CD14-positive monocyte (primary cell): ENCODE results near the gene CNOT3. TPM values are rescaled to one million over a fixed set of nuclear protein-coding genes. Genes with fewer than 3 reads are reported as not detected.

Experiments used
- DNase-seq, 3 donors: peaks; one replicate each; pipeline ENCODE4 v3.0.0-alpha.2; 2011 to 2022
- H2AFZ ChIP-seq: 2 replicates; pipeline ENCODE4 v1.6.0; 2012; ENCODE audit warnings: mild to moderate bottlenecking, low read depth, low read length, inconsistent platforms; ENCODE audit not compliant: insufficient read depth, poor library complexity, severe bottlenecking
- H3K27ac ChIP-seq, 2 donors: 1 replicate in 1 of 2; 2 replicates in 1 of 2; pipeline ENCODE4 v1.5.1; 2012 to 2013; ENCODE audit warnings: low read length in 2 of 2, control low read depth in 1 of 2, inconsistent platforms in 1 of 2, low read depth in 1 of 2, mild to moderate bottlenecking in 1 of 2
- H3K27me3 ChIP-seq, 2 donors: one replicate each; pipeline versions ENCODE4 v1.6.0 to v1.6.1; 2011 to 2013; ENCODE audit warnings: low read length in 2 of 2; ENCODE audit not compliant: control insufficient read depth in 2 of 2, insufficient read depth in 2 of 2
- H3K36me3 ChIP-seq, 2 donors: replicated peaks in 1 of 2; 1 replicate in 1 of 2; 2 replicates in 1 of 2; pipeline versions ENCODE4 v1.5.1 to v1.6.1; 2012 to 2013; ENCODE audit warnings: low read length in 2 of 2, control low read depth in 1 of 2, inconsistent platforms in 1 of 2, mild to moderate bottlenecking in 1 of 2; ENCODE audit not compliant: insufficient read depth in 2 of 2, control insufficient read depth in 1 of 2
- H3K4me1 ChIP-seq, 2 donors: 1 replicate in 1 of 2; 2 replicates in 1 of 2; pipeline versions ENCODE4 v1.5.1 to v1.6.1; 2012 to 2013; ENCODE audit warnings: low read length in 2 of 2, control low read depth in 1 of 2, inconsistent platforms in 1 of 2, mild to moderate bottlenecking in 1 of 2, moderate library complexity in 1 of 2; ENCODE audit not compliant: insufficient read depth in 2 of 2, control insufficient read depth in 1 of 2
- H3K4me2 ChIP-seq: replicated peaks from 2 replicates; pipeline ENCODE3; 2012; ENCODE audit warnings: low read length, moderate library complexity, mild to moderate bottlenecking; ENCODE audit not compliant: poor library complexity, severe bottlenecking; ENCODE audit errors: extremely low read depth
- H3K4me3 ChIP-seq, 3 experiments: fragments of 200-600 bp in 1 of 3; sonication (generic) in 1 of 3; replicated peaks in 1 of 3; 1 replicate in 2 of 3; 2 replicates in 1 of 3; pipeline ENCODE4 v1.5.1; 2011 to 2013; ENCODE audit warnings: low read length in 3 of 3, mild to moderate bottlenecking in 3 of 3, control low read depth in 2 of 3, low read depth in 2 of 3, inconsistent platforms in 1 of 3, moderate library complexity in 1 of 3
- H3K79me2 ChIP-seq: 2 replicates; pipeline ENCODE4 v1.6.0; 2012; ENCODE audit warnings: mild to moderate bottlenecking, control low read depth, inconsistent platforms, low read length, moderate library complexity; ENCODE audit not compliant: insufficient read depth
- H3K9ac ChIP-seq: 2 replicates; pipeline ENCODE4 v1.6.0; 2017; ENCODE audit warnings: low read length, mild to moderate bottlenecking; ENCODE audit not compliant: insufficient read depth, poor library complexity, severe bottlenecking
- H3K9me3 ChIP-seq, 2 donors: replicated peaks in 1 of 2; 1 replicate in 1 of 2; 2 replicates in 1 of 2; pipeline versions ENCODE4 v1.5.1 to v1.6.1; 2012 to 2013; ENCODE audit warnings: low read length in 2 of 2, control low read depth in 1 of 2; ENCODE audit not compliant: control insufficient read depth in 1 of 2, insufficient read depth in 1 of 2
- H4K20me1 ChIP-seq: 2 replicates; pipeline ENCODE4 v1.6.0; 2012; ENCODE audit warnings: mild to moderate bottlenecking, low read length, control low read depth, moderate library complexity; ENCODE audit not compliant: insufficient read depth
- H3K27ac Mint-ChIP-seq, 7 donors: one replicate each; pipeline ENCODE4 v1.8.0; 2020; ENCODE audit warnings: mild to moderate bottlenecking in 7 of 7, mixed read lengths in 7 of 7, moderate library complexity in 6 of 7, inconsistent platforms in 2 of 7
- H3K27me3 Mint-ChIP-seq, 3 donors: one replicate each; pipeline ENCODE4 v1.8.0; 2021 to 2022; ENCODE audit warnings: low read depth in 3 of 3, mild to moderate bottlenecking in 3 of 3, mixed read lengths in 3 of 3, moderate library complexity in 3 of 3, inconsistent platforms in 1 of 3
- H3K36me3 Mint-ChIP-seq, 2 donors: one replicate each; pipeline ENCODE4 v1.8.0; 2020; ENCODE audit warnings: mixed read lengths in 2 of 2, inconsistent platforms in 1 of 2, mild to moderate bottlenecking in 1 of 2
- H3K4me1 Mint-ChIP-seq: one replicate; pipeline ENCODE4 v1.8.0; 2020; ENCODE audit warnings: mild to moderate bottlenecking, mixed read lengths
- H3K4me3 Mint-ChIP-seq, 2 donors: one replicate each; pipeline ENCODE4 v1.8.0; 2020; ENCODE audit warnings: mild to moderate bottlenecking in 2 of 2, mixed read lengths in 2 of 2, moderate library complexity in 1 of 2
- H3K9me3 Mint-ChIP-seq, 7 donors: one replicate each; pipeline ENCODE4 v1.8.0; 2020 to 2022; ENCODE audit warnings: mixed read lengths in 7 of 7, mild to moderate bottlenecking in 6 of 7, moderate library complexity in 6 of 7, inconsistent platforms in 2 of 7
- WGBS: methylation state at CpG from one replicate; pipeline ENCODE4 v1.1.5; 2013; ENCODE audit warnings: missing lambda C conversion rate; ENCODE audit not compliant: insufficient coverage; 5-methylcytosine and 5-hydroxymethylcytosine counted together
- intact Hi-C, 2 donors: fragments of 100-400 bp; cut with micrococcal nuclease; formaldehyde crosslinking; loops; one replicate each; pipeline versions ENCODE4 v1.15.0 to v1.15.1; 2023
- polyA plus RNA-seq, 3 donors: library from polyadenylated mRNA; depleted of rRNA in 1 of 3; unstranded in 2 of 3; stranded (reverse) in 1 of 3; fragments of 300-500 nt in 2 of 3; fragments of >200 nt in 1 of 3; fragmentation: Illumina TruSeq in 2 of 3; gene quantifications; 1 replicate in 2 of 3; 2 replicates in 1 of 3; pipeline ENCODE4 v1.2.3, GENCODE V29; 2012 to 2021
- TF ChIP-seq, protein P1 (sequence below): fragments of 200-600 bp; IDR thresholded peaks from one replicate; pipeline ENCODE4 v1.8.0; 2022; ENCODE audit warnings: antibody characterized with exemption, mild to moderate bottlenecking

The CNOT3 gene
- polyA plus RNA-seq, 3 donors: 3.0 to 22.5 (median 4.2) TPM

DNA sequence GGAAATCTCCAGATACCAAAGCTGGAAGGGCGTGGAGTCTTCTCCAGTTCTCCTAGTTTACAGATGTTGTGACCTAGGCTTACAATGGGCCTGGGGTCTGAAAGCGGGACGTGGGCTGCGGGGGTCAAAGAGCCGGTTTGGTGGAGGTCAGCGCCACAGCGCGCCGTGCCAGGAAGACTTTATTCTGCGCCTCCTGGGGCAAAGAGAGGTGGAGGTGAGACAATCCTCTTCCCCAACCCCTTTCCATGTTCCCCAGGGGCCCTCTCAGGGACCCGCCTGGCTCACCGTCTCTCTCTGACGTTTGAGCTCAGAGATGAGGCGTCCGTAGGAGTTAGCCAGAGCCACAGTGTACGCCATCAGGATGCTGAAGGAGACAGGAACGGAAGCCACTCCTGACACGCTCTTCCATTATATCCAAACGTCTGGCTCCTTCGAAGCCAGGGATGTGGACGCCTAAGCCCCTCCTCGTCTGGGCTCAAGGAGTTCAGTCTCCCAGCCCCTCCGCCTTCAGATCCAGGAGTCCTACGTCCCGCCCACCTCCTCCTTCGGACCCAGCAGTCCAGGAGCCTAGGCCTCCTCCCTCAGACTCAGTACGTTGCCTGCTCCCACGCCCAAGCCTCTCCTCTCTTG, 22.7 kb downstream of the CNOT3 start:
- H3K9ac ChIP-seq: peak overlapping the region; percentile 62
- peak overlapping the region; percentile 95 for H3K4me2 ChIP-seq
- peak overlapping the region; percentile 78 to 87 for H3K27ac ChIP-seq
- DNase-seq: no peak
- H3K27me3 ChIP-seq: peaks cover 0 to 8% of the 10 kb centered on the region in 2 donors
- peaks cover 40% of the 10 kb centered on the region for H4K20me1 ChIP-seq
- no peaks in the 10 kb centered on the region for H3K9me3 ChIP-seq
- H3K4me3 Mint-ChIP-seq: peak overlapping the region; percentile 88 to 91
- 9% methylated on average over 15 of the region's 28 CpGs for WGBS
- peaks cover 64% of the 10 kb centered on the region for H3K4me1 Mint-ChIP-seq
- peak overlapping the region; percentile 92 to 99 (median 96) for H3K27ac Mint-ChIP-seq
- peaks cover 48% of the 10 kb centered on the region for H3K79me2 ChIP-seq
- H3K4me1 ChIP-seq: peaks cover 60 to 69% of the 10 kb centered on the region in 2 donors
- H2AFZ ChIP-seq: peak overlapping the region; percentile 84
- H3K36me3 Mint-ChIP-seq: peaks cover 22 to 29% of the 10 kb centered on the region in 2 donors
- intact Hi-C loops: no loop called here
- peaks cover 27 to 29% of the 10 kb centered on the region in 2 donors for H3K36me3 ChIP-seq
- TF ChIP-seq, protein P1, sequence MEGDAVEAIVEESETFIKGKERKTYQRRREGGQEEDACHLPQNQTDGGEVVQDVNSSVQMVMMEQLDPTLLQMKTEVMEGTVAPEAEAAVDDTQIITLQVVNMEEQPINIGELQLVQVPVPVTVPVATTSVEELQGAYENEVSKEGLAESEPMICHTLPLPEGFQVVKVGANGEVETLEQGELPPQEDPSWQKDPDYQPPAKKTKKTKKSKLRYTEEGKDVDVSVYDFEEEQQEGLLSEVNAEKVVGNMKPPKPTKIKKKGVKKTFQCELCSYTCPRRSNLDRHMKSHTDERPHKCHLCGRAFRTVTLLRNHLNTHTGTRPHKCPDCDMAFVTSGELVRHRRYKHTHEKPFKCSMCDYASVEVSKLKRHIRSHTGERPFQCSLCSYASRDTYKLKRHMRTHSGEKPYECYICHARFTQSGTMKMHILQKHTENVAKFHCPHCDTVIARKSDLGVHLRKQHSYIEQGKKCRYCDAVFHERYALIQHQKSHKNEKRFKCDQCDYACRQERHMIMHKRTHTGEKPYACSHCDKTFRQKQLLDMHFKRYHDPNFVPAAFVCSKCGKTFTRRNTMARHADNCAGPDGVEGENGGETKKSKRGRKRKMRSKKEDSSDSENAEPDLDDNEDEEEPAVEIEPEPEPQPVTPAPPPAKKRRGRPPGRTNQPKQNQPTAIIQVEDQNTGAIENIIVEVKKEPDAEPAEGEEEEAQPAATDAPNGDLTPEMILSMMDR: no peak
- peaks cover 0 to 17% (median 14%) of the 10 kb centered on the region in 3 donors for H3K27me3 Mint-ChIP-seq
- peak overlapping the region; percentile 37 to 94 (median 39) for H3K4me3 ChIP-seq
- H3K9me3 Mint-ChIP-seq: peaks cover 0 to 6% (median 0%) of the 10 kb centered on the region in 7 donors

DNA sequence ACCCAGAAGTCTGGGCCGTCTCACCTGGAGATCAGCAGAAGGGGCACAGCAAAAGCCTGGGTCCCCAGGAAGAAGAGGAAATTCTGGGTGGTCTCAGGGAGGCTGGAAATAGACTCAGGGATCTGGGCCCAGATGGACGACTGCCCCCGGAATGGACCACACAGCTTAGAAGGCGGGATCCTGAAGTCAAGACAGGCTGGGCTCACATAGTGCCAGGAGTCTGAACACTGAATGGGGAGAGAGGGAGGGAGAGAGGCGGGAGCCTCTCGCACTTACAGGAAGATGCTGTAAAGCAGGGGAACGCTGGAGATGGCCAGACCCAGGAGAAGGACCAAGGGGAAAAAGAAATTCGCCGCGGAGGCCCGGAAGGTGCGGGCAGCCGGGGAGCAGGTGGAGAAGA, 23.3 kb downstream of the CNOT3 start:
- Histone ChIP-seq H2AFZ (no peak overlapping the region), H3K79me2 (peaks cover 46% of the 10 kb centered on the region), H3K27me3 (peaks cover 0 to 8% of the 10 kb centered on the region in 2 donors), H4K20me1 (peaks cover 35% of the 10 kb centered on the region), H3K4me1 (peaks cover 60 to 70% of the 10 kb centered on the region in 2 donors), H3K36me3 (peaks cover 22 to 23% of the 10 kb centered on the region in 2 donors), H3K4me3 (peak overlapping the region in 1 of 3 experiments; percentile 94), H3K4me2 (peak overlapping the region; percentile 95), H3K27ac (peak overlapping the region in 1 of 2 donors; percentile 87), H3K9me3 (no peaks in the 10 kb centered on the region), H3K9ac (no peak overlapping the region)
- Mint-ChIP-seq H3K4me3 (peak overlapping the region in 1 of 2 donors; percentile 88), H3K4me1 (peaks cover 64% of the 10 kb centered on the region), H3K9me3 (peaks cover 0 to 9% (median 0%) of the 10 kb centered on the region in 7 donors), H3K27me3 (peaks cover 3 to 20% (median 18%) of the 10 kb centered on the region in 3 donors), H3K36me3 (peaks cover 19 to 25% of the 10 kb centered on the region in 2 donors), H3K27ac (peak overlapping the region in 6 of 7 donors; percentile 92 to 99 (median 96))
- intact Hi-C loops: no loop called here
- no peak for DNase-seq
- TF ChIP-seq, protein P1: no peak
- 77% methylated on average over 10 of the region's 13 CpGs for WGBS
